Measurements from ENCODE around the gene RPH3AL. TPM values are rescaled to one million over a fixed set of nuclear protein-coding genes. Genes with fewer than 3 reads are reported as not detected.

Gene RPH3AL
- total RNA-seq, 1 donor from 2014 or later: 0.78 TPM

DNA sequence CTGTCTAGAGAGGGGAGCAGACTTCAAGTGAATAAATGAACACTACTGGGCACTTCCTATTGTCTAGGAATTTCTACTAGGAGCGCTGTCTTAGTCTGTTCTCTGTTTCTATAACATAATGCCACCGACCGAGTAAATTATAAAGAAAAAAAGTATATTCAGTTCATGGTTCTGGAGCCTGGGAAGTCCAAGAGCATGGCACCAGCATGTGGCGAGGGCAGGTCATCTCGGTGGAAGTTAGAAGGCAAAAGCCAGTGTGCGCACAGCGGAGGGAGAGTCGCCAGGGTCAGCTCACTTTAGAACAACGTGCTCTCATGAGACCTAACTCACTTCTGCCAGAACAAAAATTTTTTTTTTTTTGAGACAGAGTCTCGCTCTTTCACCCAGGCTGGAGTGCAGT, 35.5 kb upstream of the RPH3AL start:
- DNase-seq (ENCODE audit: extremely low spot score, unreplicated experiment): no peak
- no peak overlapping the region for H3K27ac Mint-ChIP-seq (ENCODE audit: unreplicated experiment)
- H3K9me3 Mint-ChIP-seq (ENCODE audit: unreplicated experiment): no peaks in the 10 kb centered on the region
- H3K4me3 Mint-ChIP-seq (ENCODE audit: unreplicated experiment): no peak overlapping the region
- H3K36me3 Mint-ChIP-seq (ENCODE audit: unreplicated experiment): no peaks in the 10 kb centered on the region
- peaks cover 21% of the 10 kb centered on the region for H3K4me1 Mint-ChIP-seq (ENCODE audit: unreplicated experiment)
- H3K27me3 Mint-ChIP-seq (ENCODE audit: unreplicated experiment): peaks cover 11% of the 10 kb centered on the region
- TF ChIP-seq, protein P1, sequence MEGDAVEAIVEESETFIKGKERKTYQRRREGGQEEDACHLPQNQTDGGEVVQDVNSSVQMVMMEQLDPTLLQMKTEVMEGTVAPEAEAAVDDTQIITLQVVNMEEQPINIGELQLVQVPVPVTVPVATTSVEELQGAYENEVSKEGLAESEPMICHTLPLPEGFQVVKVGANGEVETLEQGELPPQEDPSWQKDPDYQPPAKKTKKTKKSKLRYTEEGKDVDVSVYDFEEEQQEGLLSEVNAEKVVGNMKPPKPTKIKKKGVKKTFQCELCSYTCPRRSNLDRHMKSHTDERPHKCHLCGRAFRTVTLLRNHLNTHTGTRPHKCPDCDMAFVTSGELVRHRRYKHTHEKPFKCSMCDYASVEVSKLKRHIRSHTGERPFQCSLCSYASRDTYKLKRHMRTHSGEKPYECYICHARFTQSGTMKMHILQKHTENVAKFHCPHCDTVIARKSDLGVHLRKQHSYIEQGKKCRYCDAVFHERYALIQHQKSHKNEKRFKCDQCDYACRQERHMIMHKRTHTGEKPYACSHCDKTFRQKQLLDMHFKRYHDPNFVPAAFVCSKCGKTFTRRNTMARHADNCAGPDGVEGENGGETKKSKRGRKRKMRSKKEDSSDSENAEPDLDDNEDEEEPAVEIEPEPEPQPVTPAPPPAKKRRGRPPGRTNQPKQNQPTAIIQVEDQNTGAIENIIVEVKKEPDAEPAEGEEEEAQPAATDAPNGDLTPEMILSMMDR (IDR thresholded peaks at IDR 0.05): no peak

DNA sequence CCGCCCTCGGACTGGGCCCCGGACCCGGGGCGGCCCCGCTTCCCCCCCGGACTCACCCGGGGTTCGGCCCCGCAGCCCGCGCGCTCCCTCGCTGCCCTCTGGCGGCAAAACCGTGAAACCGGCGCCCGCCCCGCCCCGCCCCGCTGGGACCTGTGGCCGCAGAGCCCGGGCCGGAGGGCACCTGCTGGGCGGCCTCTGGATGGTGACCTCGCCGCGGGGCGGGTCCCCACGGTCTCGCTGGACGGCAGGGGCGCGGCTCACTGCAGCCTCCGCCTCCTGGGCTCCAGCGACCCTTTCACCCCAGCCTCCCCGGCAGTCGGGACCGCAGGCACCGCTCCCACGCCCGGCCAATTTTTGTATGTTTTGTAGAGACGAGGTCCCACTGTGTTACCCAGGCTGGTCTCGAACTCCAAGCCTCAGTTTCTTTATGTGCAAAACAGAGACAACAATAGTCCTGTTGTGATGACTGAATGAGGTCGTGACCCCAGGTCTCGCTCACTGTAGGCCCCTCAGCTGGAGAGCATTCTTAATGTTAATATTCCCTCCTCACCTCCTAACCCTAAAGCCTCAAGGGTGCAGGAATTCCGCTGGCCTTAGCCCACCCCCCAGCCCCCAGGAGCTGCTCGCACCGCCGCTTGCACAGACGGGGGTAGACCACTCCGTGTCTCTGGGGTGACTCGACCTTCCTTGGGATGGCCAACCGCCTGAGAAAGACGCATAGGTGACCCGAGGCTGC, 33.7 kb upstream of the RPH3AL start:
- H3K9me3 Mint-ChIP-seq (ENCODE audit: unreplicated experiment): no peaks in the 10 kb centered on the region
- peaks cover 32% of the 10 kb centered on the region for H3K4me1 Mint-ChIP-seq (ENCODE audit: unreplicated experiment)
- H3K27ac Mint-ChIP-seq (ENCODE audit: unreplicated experiment): no peak overlapping the region
- peak; percentile 88 for DNase-seq (ENCODE audit: extremely low spot score, unreplicated experiment)
- H3K36me3 Mint-ChIP-seq (ENCODE audit: unreplicated experiment): no peaks in the 10 kb centered on the region
- H3K27me3 Mint-ChIP-seq (ENCODE audit: unreplicated experiment): peaks cover 11% of the 10 kb centered on the region
- TF ChIP-seq, protein P1 (IDR thresholded peaks at IDR 0.05): peak; percentile 73
- H3K4me3 Mint-ChIP-seq (ENCODE audit: unreplicated experiment): peak overlapping the region; percentile 64

DNA sequence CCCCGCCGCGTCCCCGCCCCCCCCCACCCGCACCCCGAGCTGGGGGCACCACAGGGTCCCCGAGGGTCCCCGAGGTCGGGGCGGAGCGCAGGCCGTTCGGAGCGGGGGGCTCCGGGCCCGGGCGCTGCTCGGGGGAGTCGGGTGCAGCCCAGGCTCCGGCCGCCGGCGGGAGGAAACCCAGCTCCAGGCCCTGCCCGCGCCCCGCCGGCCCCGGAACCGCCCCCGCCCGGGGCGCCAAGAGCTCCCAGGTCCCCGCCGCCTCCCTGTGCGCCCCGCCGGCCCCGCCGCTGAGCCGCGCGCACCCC, 33.2 kb upstream of the RPH3AL start:
- Mint-ChIP-seq H3K36me3 (ENCODE audit: unreplicated experiment) (no peaks in the 10 kb centered on the region), H3K4me3 (ENCODE audit: unreplicated experiment) (no peak overlapping the region), H3K27ac (ENCODE audit: unreplicated experiment) (no peak overlapping the region), H3K9me3 (ENCODE audit: unreplicated experiment) (no peaks in the 10 kb centered on the region), H3K27me3 (ENCODE audit: unreplicated experiment) (peaks cover 11% of the 10 kb centered on the region), H3K4me1 (ENCODE audit: unreplicated experiment) (peaks cover 32% of the 10 kb centered on the region)
- TF ChIP-seq, protein P1 (IDR thresholded peaks at IDR 0.05): no peak
- DNase-seq (ENCODE audit: extremely low spot score, unreplicated experiment): no peak

DNA sequence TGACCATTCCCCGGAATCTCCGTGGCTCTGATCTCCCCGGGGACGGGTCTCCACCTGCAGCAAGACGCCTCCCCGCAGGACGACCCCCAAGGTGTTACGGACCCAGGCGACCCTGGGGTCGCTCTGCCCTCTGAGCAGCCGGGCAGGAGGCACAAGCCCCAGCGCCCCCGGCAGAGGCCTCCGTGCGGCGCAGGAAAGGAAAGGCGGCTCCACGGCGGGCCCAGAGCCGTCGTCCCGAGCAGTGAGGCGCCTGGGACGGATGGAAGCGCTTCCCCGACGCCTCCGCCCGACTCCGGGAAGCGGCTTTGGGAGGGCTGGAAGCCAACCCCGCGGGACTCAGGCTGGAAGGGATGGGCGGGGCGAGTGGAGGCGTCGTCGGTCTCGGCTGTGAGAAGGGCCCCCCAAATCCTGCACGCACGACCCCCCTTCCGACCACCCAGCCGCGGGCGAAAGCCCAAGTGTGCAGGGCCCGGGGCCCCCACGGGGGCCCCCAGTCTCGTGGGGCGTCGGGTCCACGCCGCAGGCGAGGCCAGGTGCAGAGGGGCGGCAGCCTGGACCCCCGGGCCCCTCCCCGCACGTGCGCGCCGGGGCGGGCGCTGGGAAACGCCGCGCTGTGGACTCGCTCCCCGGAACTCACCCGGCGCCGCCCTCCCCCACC, 32.7 kb upstream of the RPH3AL start:
- peaks cover 11% of the 10 kb centered on the region for H3K27me3 Mint-ChIP-seq (ENCODE audit: unreplicated experiment)

More for the DNA sequence above, 32.7 kb upstream of the RPH3AL start:
- Mint-ChIP-seq H3K4me3 (ENCODE audit: unreplicated experiment) (peak overlapping the region; percentile 50), H3K4me1 (ENCODE audit: unreplicated experiment) (peaks cover 32% of the 10 kb centered on the region), H3K36me3 (ENCODE audit: unreplicated experiment) (no peaks in the 10 kb centered on the region), H3K27ac (ENCODE audit: unreplicated experiment) (no peak overlapping the region), H3K9me3 (ENCODE audit: unreplicated experiment) (no peaks in the 10 kb centered on the region)
- TF ChIP-seq, protein P1 (IDR thresholded peaks at IDR 0.05): no peak
- DNase-seq (ENCODE audit: extremely low spot score, unreplicated experiment): no peak

Data from osteocyte (in vitro differentiated cells).